Stimulated activated naive CD4-positive, alpha-beta T cell treated with Interleukin-2 at 50 U/mL for 16 hours (primary cell): ENCODE measurements around the gene ADCK1.
A peak's percentile ranks its signal among the peaks of the same experiment; 100 is the strongest.
"Not testable (repeated sequence)": the region's sequence is repeated elsewhere in the genome, so short reads cannot be mapped to it uniquely, and the experiment has no call there.

Experiments used
- DNase-seq: peaks from one replicate; lab custom pipeline; 2025; lab: John Stamatoyannopoulos, UW

The ADCK1 gene

DNA sequence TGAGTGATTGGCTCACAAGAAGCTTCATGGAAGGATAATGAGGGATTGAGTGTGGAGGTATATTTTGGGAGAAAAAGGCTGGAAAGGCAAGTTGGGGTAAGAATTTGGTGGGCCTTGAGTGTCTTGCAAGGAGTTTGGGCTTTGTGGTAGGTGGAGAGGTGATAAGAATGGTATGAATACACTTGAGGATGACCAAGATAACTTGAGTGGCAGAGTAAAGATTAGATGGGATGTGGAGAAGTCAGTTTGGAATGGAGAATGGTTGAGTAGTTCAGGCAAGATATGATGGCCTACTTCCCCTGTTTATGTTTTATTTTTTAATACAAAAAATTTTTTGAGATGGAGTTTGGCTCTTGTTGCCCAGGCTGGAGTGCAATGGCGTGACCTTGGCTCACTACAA is 9.1 kb downstream of the ADCK1 start:
- DNase-seq = no peak

DNA sequence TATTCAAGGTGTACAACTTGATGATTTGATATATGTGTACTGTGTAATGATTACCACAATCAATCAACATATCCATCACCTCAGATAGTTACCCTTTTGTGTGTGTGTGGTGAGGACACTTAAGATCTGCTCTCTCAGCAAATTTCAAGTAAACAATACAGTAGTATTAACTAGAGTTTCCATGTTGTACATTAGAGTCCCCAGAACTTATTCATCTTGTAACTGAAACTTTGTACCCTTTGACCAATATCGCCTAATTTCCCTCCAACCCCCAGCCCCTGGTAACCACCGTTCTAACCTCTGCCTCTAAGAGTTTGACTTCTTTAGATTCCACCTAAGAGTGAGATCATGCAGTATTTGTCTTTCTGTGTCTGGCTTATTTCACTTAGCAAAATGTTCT is 12.1 kb downstream of the ADCK1 start:
- no peak for DNase-seq

DNA sequence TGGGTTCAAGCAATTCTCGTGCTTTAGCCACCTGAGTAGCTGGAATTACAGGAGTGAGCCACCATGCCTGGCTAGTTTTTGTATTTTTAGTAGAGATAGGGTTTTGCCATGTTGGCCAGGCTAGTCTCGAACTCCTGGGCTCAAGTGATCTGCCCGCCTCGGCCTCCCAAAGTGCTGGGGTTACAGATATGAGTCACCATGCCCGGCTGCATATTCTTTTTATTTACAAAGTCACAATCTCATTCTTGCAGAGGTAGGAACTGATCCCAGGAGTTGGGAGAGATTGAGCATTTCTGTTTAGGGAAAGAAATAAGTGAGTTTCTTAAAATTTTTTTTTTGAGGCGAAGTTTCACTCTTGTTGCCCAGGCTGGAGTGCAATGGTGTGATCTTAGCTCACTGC is 12.8 kb downstream of the ADCK1 start:
- DNase-seq = not testable (repeated sequence)

DNA sequence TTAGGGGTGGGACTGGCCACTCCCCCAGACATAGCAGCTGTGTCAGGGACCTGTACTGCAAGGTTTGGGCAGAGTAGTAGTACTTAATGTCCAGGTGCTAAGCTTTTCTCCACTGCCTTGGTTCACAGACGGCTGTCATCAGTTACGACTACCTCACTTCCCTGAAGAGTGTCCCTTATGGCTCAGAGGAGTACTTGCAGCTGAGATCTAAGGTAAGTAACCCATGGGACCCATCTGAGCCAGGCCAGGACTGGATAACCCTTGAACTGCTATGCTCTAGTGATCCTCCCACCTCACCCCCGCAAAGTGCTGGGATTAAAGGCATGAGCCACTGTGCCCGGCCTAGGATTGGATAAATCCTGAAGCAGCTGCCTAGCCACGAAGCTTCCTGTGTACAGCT is 22.4 kb downstream of the ADCK1 start:
- DNase-seq = no peak

DNA sequence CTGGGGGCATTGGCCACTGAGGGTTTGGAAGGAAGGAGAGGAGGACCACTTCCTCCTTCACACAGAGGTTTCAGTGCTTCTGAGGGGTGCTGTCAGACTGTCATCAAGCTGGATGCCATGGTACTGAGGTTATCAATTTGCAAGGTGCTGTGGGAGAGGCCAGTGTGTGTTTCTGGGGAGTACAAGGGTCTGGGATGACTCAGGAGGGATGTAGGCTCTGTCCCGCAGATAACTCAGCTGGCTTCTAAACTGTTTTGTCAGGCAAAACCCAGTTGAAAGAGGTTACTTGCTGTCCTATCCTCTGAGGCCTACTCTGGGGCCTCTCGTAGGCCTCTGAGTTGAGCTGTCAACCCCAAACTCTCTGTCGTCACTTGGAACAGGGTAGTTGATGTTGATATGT is 22.8 kb downstream of the ADCK1 start:
- no peak for DNase-seq

DNA sequence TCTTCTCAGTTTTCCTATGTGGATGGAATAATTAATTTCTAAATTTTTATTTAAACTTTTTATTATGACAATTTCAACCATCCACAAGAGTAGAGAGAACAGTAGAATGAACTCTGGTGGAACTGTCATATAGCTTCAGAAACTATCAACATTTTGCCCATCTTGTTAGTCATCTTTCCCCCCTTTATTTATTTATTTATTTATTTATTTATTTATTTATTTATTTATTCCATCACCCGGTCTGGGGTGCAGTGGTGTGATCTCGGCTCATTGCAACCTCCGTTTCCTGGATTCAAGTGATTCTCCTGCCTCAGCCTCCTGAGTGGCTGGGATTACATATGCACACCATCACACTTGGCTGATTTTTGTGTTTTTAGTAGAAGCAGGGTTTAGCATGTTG is 23.5 kb downstream of the ADCK1 start:
- no peak for DNase-seq

DNA sequence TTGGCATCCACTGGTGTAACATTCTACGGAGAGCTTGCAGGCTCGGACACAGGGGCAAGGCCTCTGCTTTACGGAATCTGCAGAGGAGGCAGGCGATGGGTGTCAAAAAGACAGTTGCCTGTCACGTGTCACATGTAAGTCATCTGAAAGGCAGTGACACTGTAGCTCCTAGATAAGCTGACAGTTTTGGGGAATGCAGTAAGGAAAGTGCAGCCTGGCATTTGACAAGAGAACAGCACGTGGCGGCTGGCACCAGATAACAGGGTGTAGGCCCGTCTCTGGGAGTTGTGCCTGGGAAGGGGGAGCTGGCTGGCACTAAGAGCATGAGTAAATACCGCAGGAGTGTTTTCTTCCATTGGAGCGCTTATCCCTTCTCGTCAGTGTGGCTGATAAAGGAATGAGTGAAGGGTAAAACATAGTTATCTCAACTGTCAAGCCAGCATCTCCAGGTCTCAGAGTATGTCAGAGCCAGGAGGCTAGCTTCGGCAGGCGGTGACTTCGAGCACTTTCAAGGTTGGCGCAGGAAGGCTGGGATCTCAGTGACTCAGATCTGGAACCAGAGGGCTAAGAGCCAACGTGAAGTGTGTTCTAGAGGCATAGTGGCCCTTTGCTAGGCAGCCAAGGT is 26.1 kb downstream of the ADCK1 start:
- no peak for DNase-seq

DNA sequence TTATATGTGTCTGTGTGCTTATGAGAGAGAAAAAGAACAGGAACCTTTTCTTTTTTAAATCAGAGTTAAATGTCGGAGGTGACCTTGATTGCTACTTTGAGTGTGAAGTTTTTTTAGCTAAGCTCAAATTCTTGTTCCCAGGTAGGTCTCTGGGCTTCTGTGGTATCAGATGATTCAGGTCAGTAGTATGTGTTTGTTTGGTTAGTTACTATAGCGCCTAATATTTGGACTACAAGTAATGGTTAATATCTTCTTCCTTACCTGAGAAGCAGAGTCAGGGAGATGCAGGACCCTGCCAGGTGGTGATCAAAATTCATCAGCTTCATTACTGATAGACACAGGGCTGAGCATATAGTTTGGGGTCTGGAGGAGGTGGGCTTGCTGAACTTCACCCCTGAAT is 30.8 kb downstream of the ADCK1 start:
- no peak for DNase-seq

DNA sequence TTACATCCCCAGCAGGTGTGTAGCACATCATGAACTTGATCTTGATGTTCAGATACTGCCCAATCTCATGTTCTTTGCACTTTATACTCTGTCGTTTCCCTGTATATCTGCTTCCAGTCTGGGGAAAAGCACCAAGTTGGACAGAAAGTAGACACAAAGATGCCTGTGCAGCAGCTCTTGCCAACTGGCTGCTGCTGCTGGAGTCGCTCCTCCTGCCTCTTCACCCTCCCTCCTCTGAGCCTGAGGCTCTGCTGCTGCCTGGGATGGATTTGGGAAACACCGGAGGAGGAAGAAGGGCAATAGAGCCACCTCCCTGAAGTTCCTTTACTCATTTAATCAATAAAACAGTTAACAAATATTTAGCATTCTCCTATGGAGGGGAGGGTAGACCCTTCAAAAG is 32.4 kb downstream of the ADCK1 start:
- DNase-seq = no peak

DNA sequence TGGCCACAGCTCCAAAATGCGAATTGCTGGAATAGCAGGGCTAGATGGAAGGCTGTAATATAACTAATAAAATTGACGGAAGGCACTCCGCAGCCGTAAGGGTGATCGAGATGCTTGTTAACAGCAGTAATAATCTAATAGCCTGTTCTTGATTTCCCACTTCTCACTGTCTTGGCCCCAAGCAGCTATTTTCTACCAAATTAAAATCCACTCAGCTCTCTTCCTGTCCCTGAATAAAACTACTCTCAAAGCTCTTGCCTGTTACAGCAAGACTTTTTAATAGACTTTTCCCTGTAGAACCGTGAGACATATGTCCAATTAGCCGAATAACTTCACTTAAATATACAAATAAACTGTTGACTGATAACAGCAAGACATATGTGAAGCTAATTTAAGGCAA is 38.0 kb downstream of the ADCK1 start:
- no peak for DNase-seq

DNA sequence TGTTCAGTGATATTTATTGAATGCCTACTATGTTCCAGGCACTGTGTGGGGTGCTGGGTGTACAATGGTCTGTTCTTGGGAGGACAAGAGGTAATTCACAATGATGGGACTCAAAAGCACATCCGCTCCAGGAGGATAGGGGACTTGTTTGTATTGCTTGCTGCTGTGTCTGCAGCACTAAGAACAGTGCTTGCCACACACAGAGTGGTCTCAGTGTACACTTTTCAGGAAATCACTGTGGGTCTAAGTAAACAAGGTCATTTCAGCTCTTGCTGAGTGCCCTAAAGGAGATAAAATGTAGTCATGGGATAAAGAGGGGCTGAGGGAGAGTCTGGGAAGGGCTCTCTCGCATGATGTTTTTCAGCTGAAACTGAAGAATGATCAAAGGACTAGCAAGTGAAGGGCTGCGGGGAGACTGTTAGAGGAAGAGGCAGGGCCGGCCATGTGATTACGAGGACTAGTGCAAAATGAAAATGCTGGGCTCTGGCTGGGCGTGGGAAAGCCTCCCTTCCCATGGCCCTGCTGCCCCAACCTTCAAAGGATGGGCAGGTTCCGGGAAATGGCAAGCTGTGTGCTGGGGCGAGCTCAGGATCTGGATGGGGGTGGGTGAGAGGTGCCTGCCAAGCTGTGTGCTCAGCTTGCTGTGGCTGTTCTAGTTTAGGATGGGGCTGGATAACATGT is 39.1 kb downstream of the ADCK1 start:
- no peak for DNase-seq

DNA sequence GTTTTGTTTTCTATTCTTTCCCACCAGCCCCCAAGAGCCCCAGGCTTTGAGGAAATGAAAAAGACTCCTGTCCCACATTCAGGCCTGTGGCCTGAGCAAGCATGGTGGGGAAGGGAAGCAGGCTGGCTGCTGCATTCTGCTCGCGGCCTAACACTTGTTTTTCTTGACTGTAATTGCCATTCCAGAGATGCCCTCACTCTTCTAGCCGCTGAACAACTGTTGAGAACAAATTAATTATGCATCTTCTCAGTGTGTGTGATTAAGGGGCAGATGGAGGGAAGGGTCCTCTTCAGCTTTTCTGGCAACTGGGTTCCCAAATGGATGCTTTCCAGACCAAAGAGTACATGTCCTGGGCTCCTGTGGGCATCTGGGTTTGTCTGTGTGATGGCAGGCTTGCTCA is 43.3 kb downstream of the ADCK1 start:
- no peak for DNase-seq

DNA sequence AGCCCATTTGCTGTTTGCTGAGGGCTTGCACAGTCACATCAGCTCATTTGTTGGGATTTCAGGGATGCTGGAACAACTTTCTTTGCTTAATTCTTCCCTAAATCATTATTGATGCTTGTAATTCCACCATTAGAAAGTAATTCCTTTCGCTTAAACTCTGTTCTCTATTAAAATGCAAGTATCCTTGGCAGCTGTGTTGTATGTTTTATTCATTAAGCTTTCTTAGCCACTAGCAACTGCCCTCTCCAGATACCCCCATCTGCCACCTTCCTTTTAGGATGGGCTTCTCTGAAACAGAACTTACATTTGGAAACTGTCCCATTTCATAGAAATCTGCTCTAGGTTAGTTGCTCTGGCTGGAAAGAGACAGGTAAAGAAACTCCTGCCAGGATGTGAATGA is 43.7 kb downstream of the ADCK1 start:
- DNase-seq = no peak

DNA sequence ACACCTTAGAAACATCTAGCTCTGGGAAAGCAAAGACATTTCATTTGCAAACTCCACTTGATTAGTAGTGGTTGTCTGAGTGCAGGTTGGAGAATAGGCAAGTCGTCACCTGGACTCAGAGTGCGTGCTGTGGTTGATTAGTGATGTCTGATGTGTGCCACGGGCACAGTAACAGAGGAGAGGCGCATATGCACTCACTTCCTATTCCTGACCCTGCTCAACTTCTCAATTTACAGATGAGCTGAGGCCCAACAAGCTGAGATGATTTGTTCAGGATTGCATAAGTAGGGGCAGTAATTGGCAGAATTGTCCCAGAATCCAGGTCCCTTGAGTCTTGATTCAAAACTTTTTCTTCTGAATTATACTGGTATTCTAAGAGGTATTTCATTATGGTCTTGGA is 44.9 kb downstream of the ADCK1 start:
- DNase-seq = no peak

DNA sequence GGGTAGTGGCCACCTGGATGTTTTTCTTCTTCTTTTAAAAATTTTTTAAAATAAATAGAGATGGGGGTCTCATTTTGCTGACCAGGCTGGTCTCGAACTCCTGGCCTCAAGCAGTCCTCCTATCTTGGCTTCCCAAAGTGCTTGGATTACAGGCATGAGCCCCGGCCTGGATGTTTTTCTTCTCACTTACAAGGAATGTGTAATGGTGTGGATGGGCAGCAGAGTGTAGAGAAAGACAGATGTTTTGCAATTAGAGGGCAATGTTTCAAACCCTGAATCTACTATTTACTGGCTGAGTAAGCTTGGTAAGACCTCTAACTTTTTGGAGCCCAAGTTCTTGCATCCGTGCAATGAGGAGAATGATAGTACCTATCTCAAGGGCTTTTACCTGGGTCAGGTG is 48.1 kb downstream of the ADCK1 start:
- DNase-seq = no peak

DNA sequence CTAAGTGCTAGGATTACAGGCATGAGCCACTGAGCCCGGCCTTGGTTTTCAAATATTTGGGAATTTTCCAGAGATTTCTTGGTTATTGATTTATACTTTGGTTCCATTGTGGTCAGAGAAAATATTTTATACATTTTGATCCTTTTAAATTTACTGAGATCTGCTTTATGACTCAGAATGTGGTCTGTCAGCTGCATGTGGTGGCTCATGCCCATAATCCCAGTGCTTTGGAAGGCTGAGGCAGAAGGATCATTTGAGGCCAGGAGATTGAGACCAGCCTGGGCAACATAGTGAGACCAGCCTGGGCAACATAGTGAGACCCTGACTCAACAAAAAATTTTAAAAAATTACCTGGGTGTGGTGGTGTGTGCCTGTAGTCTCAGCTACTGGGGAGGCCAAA is 49.8 kb downstream of the ADCK1 start:
- no peak for DNase-seq

DNA sequence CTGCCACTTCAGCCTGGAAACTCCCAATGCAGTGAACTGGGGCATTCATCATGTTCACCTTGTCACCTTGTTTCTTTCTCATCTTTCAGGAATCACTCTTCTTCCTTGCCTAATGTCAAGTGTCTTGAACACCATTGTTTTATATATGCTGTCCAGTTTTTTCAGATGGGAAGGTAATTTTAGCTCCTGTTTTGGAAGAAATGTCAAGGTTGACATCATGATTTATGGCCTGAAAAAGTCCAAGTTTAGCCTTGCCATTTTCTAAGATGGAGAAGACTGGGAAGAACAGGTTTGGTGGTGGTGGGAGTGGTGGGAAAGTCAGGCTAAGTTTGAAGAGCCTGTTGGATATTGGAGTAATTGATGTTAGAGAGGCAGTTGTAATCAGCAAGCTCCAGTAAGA is 54.0 kb downstream of the ADCK1 start:
- DNase-seq = no peak

DNA sequence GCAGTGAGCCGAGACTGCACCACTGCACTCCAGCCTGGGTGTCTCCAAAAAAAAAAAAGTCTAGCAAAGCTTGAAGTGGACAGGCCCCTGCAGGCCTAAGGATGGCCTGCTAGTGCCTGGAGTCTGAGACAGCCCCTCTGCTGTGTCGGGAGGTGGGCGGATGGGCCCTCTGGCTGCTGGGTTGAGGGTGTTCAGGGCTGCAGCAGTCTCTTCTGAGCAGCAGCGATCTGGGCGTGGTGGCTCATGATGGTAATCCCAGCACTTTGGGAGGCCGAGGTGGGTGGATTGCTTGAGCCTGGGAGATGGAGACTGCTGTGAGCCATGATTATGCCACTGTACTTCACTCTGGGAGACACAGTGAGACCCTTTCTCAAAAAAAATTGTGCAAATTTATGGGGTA is 57.0 kb downstream of the ADCK1 start:
- no peak for DNase-seq

DNA sequence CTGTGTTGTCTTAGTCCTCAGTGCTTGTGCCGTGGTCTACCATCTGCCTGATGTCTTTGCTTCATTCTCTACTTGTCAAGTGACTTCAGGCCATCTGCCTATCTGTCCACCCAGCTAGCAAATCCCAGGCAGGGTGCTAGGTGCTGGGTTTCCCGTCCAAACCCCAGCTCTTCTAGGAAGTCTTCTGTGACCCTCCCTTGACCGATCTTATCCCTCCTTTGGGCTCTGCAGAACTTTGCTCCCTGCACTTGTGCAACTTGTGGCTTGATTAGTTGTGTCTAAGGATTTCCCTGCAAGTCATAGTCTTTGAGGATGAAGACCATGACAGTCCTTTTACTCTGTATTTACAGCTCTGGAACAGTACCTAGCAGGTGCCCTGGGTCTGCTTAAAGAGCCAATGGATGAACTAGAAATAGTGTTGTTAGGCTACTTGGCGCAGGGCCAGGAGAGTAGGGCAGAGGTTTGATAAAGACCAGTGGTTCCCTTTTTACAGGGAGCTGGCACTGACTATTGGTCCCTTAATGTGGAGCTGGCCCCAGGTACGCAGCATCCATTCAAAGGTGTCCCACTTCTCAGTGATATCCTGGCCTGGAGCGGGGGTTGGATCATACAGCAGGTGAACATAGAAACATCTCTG is 60.1 kb downstream of the ADCK1 start:
- no peak for DNase-seq

DNA sequence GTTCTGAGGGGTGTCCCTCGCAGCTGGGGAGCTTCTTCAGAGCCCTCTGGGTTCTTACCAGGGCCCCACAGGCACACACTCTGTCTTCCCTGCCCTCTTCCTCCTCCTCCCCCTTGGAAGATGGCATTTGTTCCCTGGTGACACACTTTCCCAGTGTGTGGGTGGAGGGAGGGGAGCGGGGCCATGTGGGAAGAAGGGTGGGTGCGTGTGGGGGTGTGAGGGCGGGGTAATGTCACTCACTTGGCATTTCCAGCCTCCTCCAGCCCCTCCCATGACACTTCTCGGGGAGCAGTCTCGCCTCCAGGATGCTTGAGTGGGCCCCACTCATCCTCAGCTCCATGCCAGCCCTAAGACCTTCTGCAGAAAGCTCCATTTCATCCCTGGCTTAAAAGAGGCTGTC is 61.3 kb downstream of the ADCK1 start:
- no peak for DNase-seq

DNA sequence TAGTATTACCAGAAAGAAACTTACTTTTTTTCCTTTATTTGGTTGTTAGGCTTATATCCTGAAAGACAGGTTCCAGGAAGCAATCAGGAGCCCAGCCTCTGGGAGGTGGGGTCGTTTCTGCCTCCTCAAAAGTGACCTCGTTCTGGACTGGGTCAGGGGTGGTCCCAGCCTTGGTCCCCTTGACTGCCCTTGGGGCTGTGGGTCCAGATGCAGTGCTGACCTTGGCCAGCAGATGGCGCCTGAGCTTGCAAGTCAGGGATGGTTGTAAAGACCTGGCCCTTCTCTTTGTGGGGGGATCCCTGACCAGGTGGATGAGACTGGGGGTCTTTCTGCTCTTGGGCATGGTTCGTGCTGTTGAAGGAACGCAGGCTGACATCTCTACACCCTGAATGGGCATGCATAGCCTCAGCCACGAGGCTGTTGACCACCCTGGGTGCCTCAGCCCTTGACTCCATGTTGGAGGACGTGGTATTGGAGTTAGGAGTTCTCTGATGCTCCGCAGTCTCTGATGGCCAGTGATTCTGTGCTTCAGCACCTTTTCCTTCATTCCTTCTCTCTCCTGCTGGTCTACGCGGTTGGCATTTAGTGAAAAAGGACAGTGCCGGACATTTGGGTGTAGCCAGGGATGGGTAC is 62.4 kb downstream of the ADCK1 start:
- peak; percentile 68 for DNase-seq

DNA sequence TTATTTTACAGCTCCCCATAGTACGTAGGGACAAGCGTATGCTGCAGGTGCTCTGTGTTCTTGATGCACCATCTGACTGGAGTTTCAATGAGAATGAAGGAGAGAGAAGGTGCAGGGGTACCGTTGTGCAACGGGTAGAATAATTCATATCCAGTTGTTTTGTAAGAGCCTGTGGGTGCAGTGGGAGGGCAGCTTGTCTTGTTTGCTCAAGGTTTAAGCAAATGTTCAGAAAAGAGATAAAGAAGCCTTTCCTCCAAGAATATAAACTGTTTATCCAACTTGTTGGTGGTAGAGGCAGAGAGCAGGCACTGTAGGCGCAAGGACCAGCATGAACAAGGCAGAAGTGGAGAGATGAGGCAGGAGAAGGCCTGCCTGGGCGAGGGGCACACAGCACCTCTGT is 64.2 kb downstream of the ADCK1 start:
- no peak for DNase-seq

DNA sequence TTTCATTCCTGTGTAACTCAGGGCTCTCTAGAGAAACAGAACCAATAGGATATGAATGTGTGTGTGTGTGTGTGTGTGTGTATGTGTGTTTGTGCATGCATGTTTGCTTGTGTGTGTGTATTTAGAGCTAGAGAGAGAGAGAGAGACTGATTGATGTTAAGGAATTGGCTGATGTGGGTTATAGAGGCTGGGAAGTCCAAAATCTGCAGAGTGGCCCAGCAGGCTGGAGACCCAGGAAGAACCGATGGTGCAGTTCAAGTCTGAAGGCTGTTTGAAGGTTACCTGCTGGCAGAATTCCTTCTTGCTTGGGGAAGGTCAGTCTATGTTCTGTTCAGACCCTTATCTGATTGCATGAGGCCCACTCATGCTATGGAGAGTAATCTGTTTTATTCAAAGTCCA is 64.7 kb downstream of the ADCK1 start:
- DNase-seq = no peak
